Stimulated activated CD4-positive, alpha-beta T cell treated with anti-CD3 and anti-CD28 coated beads, Interleukin-2, amount 100 ng/mL, for 24 hours (primary cell): ENCODE data around the gene COBL.

Source experiments
- DNase-seq, 2 donors: peaks; one replicate each; pipeline ENCODE4 v3.0.0-alpha.2; 2020

The COBL gene

GRCh38 chr7:51069411-51070083, 247.1 kb downstream of the COBL start:
- DNase-seq, result no peak

DNA sequence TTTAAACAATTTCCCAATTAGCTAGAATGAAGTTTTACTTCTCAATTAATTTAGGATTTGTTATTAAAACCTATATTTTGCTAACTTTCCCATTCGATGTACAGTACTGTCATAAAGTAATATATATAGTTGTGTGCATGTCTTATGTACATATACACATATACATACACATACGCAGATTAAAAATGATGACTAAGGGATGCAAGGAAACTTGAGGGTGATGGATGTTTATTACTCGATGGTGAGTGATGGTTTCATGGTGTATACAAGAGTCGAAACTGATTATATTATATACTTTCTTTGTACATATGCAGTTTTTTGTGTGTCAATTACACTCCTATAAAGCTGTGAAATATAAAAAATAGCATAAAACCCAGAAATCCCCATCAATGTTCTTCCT, 248.2 kb downstream of the COBL start:
- no peak for DNase-seq

DNA sequence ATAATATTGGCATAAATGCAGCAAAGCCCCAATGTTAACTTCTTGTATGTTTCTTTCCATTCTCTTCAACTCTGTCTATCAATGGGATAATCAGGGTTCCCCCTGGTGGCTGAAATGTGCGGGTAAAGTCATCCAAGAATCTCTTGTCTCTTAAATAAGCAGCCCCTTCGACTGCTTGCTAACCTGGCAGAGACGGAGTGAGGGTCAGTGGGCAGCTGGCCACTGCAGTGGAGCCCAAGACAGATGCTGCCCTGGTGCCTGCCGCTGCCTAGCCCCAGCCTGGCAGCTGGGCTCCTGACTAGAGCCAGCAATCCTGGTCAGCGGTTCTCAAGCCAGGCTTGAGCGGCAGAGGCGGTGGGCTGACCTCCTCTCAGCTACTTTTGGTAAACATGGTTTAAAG, 248.9 kb downstream of the COBL start:
- DNase-seq, result peak; percentile 47 to 50

- DNase-seq, result no peak
Observed at GRCh38 chr7:51067258-51067657, 249.4 kb downstream of the COBL start.

GRCh38 chr7:51066405-51066882, 250.2 kb downstream of the COBL start:
- no peak for DNase-seq

DNA sequence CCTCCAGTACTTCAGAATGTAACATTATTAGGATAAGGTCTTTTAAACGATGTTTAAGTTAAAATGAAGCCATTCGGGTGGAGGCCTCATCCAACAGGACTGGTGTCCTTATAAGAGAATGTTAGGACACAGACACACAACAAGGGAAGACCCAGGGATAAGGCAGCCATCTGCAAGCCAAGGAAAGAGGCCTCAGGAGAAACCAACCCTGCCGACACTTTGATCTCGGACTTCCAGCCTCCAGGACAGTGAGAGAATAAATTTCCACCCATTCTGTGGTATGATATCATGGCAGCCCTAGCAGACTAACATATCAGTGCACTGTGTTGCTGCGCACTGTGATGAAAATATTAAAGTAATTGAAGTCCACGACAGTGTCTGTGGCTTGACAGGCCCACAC, 250.8 kb downstream of the COBL start:
- DNase-seq, result no peak

GRCh38 chr7:51064688-51065087, 251.9 kb downstream of the COBL start:
- DNase-seq, result no peak

- no peak for DNase-seq
Observed at GRCh38 chr7:51062222-51062987, 254.2 kb downstream of the COBL start.

- DNase-seq, result no peak
Observed at GRCh38 chr7:51060536-51060935, 256.1 kb downstream of the COBL start.

DNA sequence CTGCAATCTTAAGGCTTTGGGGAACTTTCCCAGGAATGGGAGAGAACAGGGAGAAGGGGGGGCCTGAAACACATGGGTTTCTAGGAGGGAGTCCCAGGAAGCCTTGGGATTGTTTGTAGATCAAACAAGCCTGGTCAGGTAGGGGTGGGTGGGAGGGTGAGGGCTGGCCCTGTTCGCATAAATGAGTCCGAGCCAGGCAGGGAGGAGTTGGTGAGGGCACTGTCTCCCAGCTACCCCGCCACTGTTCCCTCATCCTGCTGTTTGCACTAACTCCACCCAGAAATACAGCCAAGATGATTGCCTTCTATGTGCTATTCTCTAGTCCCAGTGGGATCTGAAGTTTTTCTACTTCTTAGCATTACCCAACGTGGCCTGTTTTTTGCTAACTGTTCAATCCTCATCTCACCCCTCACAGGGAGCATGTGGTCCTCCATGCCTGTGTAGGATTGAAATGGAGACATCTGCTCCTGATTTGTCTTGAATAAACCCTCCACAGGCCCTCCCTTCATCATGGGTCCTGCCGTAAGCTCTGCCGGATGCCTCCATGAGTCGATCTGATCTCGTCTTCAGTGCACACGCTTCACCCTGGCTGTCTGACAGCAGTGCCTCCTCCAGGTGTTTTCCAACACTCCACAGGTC, 257.0 kb downstream of the COBL start:
- no peak for DNase-seq

DNA sequence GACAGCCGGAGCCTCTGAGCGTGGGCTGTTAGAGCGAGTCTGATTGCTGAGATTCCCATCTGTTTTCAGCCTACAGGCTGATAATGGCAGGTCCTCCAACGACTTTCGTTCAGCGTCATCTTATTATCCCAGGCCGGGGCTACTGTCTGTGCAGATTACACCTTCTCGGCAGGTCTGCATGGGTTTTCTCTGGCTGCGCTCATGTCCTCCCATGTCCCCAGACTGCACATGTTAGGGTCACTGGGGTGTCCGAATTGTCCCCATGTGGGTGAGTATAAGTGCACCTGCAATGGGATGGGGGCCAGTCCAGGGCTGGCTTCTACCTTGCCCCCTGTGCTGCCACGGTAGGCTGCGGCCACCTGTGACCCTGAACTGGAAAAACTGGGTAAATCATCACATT, 257.8 kb downstream of the COBL start:
- DNase-seq, result no peak

DNA sequence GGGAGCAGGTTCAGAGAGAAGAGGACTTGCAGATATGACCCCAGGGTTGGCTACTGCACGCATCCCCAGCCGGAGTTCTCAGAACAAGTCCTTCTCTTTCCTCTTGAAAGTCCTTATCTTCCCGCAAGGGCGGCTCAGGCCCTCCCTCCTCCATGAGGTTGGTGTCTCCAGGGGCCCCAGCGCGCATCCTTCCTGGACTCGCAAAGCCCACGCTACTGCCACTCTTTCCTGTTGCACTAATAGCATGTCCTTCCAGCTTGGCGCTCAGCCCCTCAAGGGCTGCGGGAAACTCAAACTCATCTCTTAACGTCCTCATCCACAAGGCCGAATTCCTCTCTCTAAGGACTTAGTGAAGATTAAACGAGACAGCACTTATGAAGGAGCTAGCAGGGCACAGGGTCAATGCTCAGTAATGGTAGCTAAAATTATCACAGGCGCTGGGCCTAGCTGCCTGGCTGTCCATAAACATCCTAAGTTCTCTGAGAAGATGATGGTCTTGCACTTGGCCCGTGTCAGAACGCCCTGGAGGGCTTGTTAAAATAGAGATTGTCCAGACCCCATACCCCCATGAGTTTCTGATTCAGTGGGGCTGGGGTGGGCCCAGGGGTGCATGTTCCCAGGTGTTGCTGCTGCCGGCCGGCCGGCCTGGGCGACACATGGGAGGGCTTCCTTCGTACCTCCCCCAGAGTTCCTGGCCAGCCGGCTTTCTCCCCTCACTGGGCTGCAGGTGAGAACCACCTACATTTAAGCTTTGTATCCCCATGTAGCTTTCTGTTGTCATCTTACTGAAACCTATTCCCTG, 261.4 kb downstream of the COBL start:
- no peak for DNase-seq

- no peak for DNase-seq
Observed at GRCh38 chr7:51054231-51054630, 262.4 kb downstream of the COBL start.

GRCh38 chr7:51053160-51053925, 263.3 kb downstream of the COBL start:
- no peak for DNase-seq

GRCh38 chr7:51046482-51046881, 270.1 kb downstream of the COBL start:
- no peak for DNase-seq

DNA sequence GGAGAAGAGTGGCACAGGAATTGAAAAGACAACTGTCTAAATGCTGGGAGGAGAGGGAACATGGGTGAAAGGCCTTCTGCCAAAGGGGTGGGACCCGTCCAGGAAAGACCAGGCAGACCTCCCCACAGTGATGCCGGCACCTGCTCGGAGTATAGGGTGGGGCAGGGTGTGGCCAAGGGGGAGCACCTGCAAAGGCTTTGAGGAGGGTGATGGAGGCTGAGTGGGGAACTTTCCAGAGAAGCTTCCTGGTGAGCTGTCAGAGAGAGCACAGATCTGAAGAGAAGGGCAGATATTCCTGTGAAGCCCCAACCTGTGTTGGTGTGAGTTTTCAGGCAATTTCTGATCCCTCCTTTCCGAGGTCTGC, 270.5 kb downstream of the COBL start:
- no peak for DNase-seq

- DNase-seq, result no peak
Observed at GRCh38 chr7:51045319-51046102, 271.1 kb downstream of the COBL start.

DNA sequence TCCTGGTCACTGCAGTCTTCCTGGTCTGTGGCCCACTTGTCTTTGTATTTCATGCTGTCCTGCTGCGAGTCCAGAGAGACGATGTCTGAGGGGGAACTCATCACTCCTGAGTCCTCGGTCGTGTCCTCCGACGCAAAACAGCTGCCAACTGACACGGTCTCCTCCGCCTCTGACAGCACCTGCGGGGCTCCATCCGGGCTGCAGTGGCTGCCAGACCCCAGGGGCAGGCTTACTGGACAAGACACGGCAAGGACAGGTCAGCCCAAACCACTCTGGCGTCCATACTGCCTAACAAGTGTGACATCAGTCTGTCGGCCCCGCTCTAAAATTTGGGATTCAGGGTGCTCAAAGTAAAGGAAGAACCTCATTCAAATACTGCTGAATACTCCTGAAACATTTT, 273.1 kb downstream of the COBL start:
- no peak for DNase-seq

DNA sequence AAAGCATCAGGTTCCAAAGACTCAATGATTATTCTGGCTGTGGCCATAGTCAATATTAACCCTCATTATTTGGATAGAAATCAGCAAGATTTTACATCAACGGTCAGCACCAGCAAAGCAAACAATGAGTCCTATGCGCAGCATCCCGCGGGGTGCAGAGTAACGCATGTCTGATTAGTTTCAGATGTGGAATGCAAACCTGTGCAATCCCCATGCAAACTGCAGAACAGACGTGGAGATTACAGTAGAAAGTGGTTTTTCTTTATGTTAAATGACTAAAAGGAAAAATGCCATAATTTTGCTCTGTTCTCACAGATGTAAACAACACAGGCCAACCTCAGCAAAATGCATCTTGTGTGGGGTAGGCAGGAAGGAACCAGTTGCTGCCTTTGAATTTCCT, 275.8 kb downstream of the COBL start:
- DNase-seq, result no peak

GRCh38 chr7:51038573-51038972, 278.0 kb downstream of the COBL start:
- DNase-seq, result no peak

DNA sequence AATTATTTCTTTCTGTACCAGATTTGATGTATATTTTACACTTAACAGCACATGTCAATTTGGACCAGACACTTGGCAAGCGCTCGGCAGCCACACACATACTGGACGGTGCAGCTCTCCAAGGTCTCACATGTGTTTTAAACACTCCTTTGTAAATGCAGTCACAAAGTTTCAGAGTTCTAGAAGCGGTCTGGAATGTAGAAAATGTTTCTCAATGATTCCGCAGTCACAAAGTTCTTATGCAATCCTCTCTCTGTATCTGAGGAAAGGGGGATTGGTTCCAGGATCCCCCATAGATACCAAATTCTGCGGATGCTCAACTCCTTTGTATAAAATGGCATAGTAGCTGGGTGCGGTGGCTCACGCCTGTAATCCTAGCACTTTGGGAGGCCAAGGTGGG, 280.9 kb downstream of the COBL start:
- DNase-seq, result no peak
